Duodenal mucosa (tissue), 2 donors: ENCODE results near the gene SHROOM4.

ENCODE experiments used
- H3K27ac ChIP-seq: one replicate; pipeline ENCODE4 v1.7.0; 2013; ENCODE audit warnings: low read depth, low read length
- H3K27me3 ChIP-seq, 2 donors: one replicate each; pipeline ENCODE4 v1.7.0; 2013; ENCODE audit warnings: low read length in 2 of 2, control low read depth in 1 of 2; ENCODE audit not compliant: insufficient read depth in 2 of 2, control insufficient read depth in 1 of 2
- H3K36me3 ChIP-seq, 2 donors: one replicate each; pipeline ENCODE4 v1.7.0; 2013; ENCODE audit warnings: low read length in 2 of 2, control low read depth in 1 of 2; ENCODE audit not compliant: insufficient read depth in 2 of 2, control insufficient read depth in 1 of 2
- H3K4me1 ChIP-seq, 2 donors: one replicate each; pipeline ENCODE4 v1.7.0; 2013; ENCODE audit warnings: low read length in 2 of 2, control low read depth in 1 of 2; ENCODE audit not compliant: insufficient read depth in 2 of 2, control insufficient read depth in 1 of 2
- H3K4me3 ChIP-seq, 2 donors: one replicate each; pipeline ENCODE4 v1.7.0; 2013; ENCODE audit warnings: low read length in 2 of 2, low read depth in 1 of 2
- H3K9ac ChIP-seq, 2 donors: one replicate each; pipeline ENCODE4 v1.7.0; 2013; ENCODE audit warnings: low read length in 2 of 2, low read depth in 1 of 2
- H3K9me3 ChIP-seq, 2 donors: one replicate each; pipeline ENCODE4 v1.7.0; 2013; ENCODE audit warnings: low read length in 2 of 2, control low read depth in 1 of 2; ENCODE audit not compliant: control insufficient read depth in 1 of 2

SHROOM4 gene

DNA sequence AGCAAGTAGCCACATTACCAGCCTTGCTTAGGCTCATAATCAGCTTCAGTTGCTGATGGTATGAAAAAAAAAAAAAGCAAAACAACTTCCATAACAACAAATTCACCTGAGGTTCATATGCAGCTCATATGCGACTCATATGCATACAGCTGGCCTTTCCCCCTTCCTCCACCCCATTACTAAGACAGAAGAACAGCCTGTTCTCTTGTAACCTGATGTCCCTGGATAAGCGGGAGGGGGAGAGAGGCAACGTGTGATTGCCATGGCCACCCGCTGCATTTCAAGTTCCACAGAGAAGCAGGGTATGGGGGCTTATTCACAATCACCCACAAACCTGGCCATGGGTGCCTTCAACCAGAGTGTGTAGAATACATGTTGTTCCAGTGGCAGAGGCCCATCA is 248.3 kb downstream of the SHROOM4 start:
- Histone ChIP-seq H3K4me1 (no peaks in the 10 kb centered on the region), H3K27me3 (no peaks in the 10 kb centered on the region), H3K36me3 (no peaks in the 10 kb centered on the region), H3K27ac (no peak overlapping the region), H3K9me3 (no peaks in the 10 kb centered on the region), H3K4me3 (no peak overlapping the region), H3K9ac (no peak overlapping the region)
